Measurements from ENCODE around the gene HOXC9.

HOXC9 gene

DNA sequence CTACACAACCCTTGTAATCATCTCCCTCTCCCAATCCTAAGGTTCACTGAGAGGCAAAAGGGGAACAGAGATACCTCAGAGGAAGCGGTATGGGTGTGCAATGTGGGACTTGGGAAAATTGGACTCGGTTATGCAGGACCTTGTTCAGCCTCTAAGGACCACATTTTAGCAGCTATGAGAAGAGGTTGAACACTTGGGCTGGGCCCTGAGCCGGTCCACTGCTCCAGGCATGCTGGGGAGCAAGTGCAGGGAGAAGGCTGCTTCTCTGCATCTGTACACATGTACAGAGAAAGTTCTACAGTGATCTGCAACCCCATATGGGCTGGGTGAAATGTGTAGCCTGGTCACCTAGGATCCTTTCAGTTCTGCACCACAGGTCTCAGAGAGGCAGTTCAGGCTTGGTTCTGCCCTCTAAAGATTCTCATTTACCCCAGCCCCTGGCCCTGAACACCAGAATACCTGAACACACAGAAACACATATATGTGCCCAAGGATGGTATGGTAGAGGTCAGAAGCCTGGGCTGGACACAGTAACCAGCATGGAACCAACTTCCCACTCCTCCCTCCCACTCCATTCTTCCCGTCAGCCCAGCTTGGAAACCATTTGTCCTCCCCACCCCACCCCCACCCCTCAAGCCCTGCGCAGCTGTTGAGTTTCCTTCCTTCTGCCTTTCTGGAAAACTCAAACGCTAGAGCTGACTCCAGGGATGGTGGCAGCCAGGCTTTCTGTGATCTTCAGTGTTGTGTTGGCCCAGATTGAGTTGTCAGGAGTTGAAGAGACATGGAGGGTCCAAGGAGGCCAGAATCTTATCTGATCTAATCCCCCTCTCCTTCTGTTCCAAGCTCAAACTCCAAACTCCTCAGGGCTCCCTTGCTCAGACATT is 43.3 kb downstream of the HOXC9 start:
- no peak for DNase-seq

DNA sequence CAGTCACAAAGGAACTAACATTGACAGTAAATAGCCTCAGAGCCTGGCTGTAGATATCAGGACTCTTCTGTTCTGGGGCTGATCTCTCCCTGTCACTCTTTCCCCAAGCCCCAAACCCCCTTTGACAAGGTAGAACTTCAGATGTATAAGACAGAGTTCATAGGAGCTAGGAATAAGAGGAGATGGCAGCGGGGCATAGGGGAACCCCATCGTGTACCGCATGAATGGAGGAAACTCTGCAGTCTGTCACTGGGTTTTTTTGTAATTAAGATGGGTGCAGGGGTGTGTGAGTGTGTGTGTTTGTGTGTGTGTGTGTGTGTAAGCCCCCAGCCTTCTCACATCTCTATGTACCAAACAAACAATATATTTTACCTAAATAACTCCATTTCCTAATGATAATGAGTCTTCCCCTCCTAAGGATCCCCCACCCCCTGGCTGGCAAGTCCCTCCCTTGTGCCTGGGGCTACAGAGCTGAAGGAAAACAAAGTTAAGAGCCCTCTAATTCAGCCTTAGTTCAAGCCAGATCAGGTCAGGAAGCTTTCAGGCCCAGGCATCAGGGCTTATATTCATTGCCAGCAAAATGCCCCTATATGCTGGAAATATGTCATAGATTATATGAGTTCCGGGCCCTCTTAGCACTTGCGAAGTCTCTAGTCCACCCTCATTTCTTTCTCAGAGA is 44.6 kb downstream of the HOXC9 start:
- DNase-seq, result no peak

DNA sequence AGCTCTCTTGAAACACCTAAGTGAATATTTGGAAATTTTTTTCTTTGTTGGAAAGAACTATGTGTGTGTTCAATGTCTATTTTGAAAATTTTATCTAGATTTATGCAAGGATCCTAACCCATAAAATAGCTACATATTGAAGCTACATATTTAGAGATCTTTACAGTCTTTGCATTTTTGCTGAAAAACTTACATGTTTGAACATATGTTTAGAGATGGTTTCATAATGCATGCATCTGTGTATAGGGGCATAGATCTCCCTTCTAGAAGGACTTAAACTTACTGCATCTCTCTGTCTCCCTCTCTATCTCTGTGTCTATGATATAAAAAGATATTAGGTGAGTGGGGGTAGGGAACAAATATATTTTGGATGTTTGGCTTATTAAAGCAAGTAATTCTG is 45.4 kb downstream of the HOXC9 start:
- no peak for DNase-seq

DNA sequence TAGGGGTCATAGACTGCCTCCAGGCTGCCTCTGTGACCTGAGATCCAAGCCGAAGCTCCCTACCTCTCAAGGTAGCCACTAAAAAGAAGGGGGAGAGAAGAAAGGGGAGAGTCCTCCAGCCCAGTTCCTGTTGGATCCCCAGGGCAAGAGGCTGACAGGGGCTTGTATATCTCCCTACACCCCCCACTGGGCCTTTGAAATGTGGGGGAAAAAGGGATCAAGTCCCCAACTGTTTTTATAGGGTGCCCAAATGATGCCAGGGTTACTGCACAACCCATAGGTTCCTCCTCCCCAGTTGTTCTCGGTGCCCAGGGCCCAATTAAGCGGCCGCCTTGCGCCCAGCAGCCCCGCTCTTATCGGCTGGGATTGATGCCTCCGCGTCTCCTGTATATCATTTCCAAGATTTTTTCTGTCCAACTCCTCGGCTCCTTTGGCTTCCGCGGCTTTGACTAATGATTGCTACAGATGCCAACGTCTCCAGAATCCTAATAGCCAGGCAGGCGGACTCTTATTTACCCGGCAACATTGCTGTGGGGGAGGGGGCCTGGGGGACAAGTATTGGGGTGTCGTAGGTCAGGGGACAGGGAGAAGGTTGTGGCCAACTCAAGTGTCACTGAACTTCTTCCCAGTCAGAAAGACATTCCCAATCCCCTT is 46.0 kb downstream of the HOXC9 start:
- DNase-seq, result no peak

DNA sequence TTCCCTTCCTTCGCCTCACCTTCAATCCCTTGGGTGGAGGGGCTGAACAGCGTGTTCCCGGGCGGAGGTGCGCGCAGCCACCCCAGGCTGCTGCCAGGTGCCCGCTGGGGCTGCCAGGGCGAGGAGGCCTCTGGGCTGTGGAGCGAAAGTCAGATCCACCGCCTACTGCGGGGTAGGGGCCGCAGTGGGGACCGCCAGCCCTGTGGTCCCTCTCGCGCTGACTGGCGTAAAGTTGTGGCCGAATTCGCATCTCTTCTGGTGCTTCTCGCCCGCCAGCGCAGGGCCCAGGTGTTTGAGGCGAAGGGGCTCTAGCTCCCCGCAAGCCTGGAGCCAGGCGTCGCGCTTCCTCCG is 46.8 kb downstream of the HOXC9 start:
- DNase-seq, result no peak

DNA sequence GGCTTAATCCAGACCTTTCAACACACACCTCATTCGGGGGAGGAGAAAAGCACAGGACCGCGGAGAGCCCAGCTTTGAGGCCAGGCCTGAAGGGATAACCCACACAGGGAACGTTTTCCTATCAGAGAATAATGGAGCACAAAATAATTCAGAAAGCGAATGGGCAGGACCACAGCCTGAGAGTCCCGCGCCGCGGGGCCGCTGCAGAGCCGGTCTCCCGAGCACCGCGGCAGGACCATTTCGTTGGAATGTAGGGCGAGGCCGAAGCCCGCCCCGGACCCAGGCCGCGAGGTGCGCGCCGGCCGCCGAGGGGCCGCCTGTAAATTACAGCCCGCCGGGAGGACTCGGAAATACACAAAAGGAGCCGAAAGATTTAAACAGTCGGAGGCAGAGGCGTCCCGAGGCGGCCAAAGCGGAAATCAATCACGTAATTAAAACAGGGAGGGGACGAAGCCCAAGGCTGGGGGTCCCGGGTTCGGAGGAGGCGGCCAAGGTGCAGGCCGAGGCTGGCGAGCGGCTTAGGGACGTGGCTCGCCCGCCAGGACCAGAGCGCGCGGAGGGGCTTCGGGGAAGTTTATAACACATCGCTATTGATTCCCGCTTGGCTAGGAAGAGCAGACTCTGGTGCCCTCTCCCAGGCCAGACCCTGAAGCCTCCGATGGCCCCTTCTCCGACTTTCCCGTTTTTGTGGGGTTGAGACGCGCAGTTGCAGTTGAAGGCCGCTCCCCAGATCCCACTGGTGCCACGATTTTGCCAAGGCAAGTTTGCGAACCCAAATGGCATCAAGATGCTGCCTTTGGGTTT is 47.4 kb downstream of the HOXC9 start:
- DNase-seq, result no peak

DNA sequence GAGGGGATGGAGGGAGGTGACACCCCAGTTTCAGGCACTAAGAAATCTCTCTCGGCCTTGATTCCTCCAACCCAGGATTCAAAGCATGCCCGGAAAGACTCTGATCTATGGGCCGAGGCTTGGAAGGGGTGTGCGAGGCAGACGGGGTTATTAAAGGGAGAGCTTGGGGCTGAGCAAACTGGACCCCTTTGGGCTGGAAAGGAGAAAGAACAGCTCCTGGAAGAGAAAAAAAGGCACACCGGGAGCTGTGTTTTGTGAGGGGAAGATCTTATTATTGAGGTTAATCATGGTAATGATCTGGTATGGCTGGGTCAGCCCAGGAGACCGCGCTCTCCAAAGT is 48.0 kb downstream of the HOXC9 start:
- DNase-seq, result no peak

DNA sequence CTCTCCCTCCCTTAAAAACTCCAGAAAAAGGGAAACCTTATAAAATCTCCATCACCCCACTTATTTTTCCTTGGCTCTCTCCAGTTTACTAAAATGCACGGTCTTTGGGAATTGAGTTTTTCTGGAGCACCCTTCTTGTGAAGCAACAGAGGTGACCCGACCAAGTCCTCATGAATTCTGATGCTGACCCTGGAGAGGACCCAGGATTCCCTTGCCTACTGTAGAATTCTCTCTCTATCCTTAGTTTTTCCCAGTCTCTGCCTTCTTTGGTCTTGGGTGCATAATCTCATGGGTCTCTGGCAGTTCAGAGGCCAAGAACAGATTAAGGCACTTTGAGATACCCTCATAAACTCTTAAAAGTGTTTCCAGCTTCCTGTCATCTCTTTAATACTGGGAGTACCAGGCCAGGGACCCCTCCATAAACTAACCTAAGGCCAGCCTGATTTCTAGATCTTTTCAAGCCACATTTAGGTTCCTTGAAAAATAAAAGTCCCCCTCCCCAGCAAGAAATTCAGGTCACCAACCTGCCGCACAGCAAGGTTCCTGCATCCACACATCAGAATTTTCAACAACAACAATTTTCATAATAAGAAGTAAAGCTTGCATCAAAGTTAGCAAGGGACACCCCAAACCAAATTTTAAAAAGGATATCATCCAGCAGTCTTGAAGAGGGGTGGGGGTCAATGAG is 48.6 kb downstream of the HOXC9 start:
- DNase-seq, result no peak

DNA sequence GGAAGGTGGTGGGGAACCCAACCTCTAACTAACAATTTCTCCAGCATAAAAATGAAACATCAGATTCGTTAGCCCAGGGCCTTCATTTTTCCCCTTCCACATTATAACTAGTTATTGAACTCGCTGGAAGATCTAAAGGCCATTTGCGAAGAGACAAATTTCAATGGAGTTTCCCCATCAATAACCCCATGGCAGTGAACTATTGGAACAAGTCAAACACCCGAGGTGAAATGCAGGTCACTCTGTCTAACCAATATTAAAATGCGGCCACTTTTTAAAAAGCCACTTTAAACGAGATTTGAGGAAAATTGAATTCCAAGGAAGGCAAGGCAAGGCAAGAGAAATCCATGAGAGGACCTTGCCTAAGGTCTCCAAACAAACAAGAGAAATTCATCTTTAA is 49.1 kb downstream of the HOXC9 start:
- DNase-seq, result no peak

DNA sequence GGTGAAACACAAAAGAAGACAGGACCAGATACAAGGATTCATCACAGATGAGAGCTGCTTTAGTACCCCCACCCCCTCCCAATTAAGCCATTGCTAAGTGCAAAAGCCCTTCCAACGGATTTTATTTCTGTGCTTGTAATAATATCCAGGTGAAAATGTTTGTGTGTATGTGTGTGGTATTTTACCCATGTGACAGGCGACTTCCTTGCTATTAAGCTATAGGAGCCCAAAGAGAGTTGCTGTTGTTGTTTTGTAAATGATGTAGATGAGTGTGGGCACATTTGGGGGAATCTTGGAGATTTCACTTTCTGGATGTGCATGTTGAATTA is 50.5 kb downstream of the HOXC9 start:
- DNase-seq, result no peak

DNA sequence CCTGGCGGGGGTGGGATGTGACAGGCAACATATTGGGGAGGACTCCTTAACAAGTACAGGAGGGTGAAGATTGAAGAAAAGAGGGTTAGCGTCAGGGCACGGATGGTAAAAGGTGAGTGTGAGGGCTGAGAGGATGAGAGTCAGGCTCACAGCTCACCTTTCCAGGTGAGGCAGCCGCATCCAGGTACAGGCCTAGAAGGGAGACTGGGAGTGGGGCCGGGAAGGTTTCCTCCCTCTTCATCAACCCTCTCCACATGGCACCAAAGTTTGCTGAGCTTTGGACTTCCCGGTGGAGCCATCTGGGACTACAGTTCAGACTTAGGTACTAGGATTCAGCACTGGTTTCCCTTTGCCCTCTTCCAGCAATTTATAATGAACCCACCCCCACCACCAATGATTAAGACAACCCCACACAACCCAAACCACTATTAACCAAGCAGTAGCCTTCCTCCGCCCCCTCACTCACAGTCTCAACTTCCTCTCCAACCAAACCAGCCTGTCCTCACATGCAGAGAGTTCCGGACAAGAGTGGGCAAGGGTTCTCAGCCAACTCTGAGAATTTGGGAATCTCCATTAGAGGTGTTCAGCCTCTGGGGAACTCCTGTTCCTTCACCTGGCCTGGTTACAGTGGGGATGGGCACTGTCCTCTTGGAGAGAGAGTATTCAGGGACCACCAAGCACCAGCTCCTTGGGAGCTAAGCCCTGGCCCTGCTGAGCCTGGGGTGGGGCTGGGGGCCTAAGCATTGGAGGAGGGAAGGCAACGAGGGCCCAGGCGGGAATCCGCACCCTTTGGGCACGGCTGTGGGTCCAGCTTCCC is 51.3 kb downstream of the HOXC9 start:
- DNase-seq, result no peak

DNA sequence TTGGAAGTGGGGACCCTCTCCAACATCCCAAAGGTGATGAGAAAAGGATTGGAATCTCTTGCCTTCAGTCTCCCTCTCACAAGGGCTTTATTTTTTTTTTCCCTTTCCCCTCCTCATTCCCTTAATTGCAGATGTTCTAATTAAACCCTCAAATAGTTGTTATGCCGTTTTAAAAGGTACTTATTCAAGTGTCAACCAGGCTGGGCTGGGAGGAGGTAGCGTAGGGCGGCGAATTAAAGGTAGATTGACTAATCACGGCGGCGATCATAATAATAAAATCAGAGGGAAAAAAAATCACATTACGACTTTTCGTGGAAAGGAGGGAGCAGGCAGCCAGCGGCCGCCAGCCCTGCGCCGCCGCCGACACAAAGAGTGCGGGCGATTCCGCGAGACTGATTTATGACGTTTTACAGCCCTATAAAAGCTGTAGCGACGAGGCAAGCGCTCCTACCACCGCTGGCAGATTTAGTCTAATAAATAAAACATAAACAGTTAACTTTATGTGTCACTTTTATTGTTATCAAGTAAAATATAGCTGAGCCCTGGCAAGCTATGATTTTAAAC is 52.0 kb downstream of the HOXC9 start:
- DNase-seq, result no peak

DNA sequence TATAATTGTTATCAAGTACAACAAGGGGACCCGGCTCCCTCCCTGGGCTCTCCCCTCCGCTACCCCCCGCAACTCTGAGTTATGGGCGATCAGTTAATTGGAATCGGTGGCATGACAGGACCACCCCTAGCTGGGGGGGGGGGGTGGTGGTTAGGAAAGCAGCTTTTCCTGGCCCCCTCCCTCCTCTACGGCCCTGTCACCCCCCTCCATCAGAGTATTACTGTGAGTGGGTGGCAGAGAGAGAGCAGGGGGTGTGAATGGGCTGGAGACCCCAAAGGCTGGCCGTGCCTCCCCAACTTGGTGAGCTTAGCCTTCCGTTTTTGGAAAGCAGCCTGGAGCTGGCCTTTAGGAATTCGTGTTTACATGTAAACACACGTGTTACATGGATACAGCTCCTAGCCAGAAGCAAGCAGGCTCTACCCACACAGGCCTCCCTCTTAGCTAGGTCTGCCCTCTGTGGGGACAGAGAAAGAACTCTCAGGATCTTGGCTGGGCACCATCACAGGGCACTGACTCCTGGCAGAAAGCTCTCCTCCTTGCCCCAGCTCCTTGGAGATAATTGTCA is 52.6 kb downstream of the HOXC9 start:
- no peak for DNase-seq

All from stimulated activated CD4-positive, alpha-beta T cell treated with anti-CD3 and anti-CD28 coated beads, Interleukin-12 subunit alpha, Interleukin-12 subunit beta, amount 100 ng/mL, for 4 hours (primary cell).